ENCODE data around the gene OPRM1.

The OPRM1 gene

GRCh38 chr6:154086510-154086909 lies 47.5 kb downstream of the OPRM1 start:
- no peak for DNase-seq

GRCh38 chr6:154092326-154092962 lies 53.4 kb downstream of the OPRM1 start:
- DNase-seq, result no peak

- DNase-seq, result no peak
These were observed 54.4 kb downstream of the OPRM1 start for GRCh38 chr6:154093231-154094044.

- peak; percentile 27 for DNase-seq
These were observed 56.5 kb downstream of the OPRM1 start for GRCh38 chr6:154095571-154095970.

- no peak for DNase-seq
These were observed 57.3 kb downstream of the OPRM1 start for GRCh38 chr6:154096316-154096715.

GRCh38 chr6:154096834-154097233 lies 57.8 kb downstream of the OPRM1 start:
- no peak for DNase-seq

- DNase-seq, result no peak
These were observed 60.2 kb downstream of the OPRM1 start for GRCh38 chr6:154099211-154099610.

GRCh38 chr6:154106251-154106650 lies 67.2 kb downstream of the OPRM1 start:
- DNase-seq, result no peak

- no peak for DNase-seq
These were observed 72.0 kb downstream of the OPRM1 start for GRCh38 chr6:154111025-154111424.

- no peak for DNase-seq
These were observed 73.3 kb downstream of the OPRM1 start for GRCh38 chr6:154112181-154112809.

GRCh38 chr6:154113392-154113791 lies 74.4 kb downstream of the OPRM1 start:
- DNase-seq, result no peak

- DNase-seq, result no peak
These were observed 78.4 kb downstream of the OPRM1 start for GRCh38 chr6:154117485-154117884.

- no peak for DNase-seq
These were observed 83.3 kb downstream of the OPRM1 start for GRCh38 chr6:154122195-154122925.

- DNase-seq, result no peak
These were observed 84.3 kb downstream of the OPRM1 start for GRCh38 chr6:154123155-154123956.

- no peak for DNase-seq
These were observed 86.4 kb downstream of the OPRM1 start for GRCh38 chr6:154125421-154125820.

GRCh38 chr6:154127657-154128056 lies 88.6 kb downstream of the OPRM1 start:
- DNase-seq, result no peak

- no peak for DNase-seq
These were observed 95.6 kb downstream of the OPRM1 start for GRCh38 chr6:154134471-154135147.

GRCh38 chr6:154138793-154139192 lies 99.8 kb downstream of the OPRM1 start:
- DNase-seq, result no peak

GRCh38 chr6:154139892-154140291 lies 100.9 kb downstream of the OPRM1 start:
- no peak for DNase-seq

GRCh38 chr6:154140743-154141142 lies 101.7 kb downstream of the OPRM1 start:
- no peak for DNase-seq

GRCh38 chr6:154143753-154144152 lies 104.7 kb downstream of the OPRM1 start:
- DNase-seq, result no peak
